Measurements from ENCODE around the gene UBL4B.

GRCh38 chr1:110125810-110126209, 13.6 kb downstream of the UBL4B start:
- no peak for TF ChIP-seq POLR2A (IDR thresholded peaks at IDR 0.05; ENCODE audit: low read depth, low read length)
- no peak for TF ChIP-seq TAF1 (IDR thresholded peaks at IDR 0.05; ENCODE audit: borderline replicate concordance, low read depth, low read length)
- TF ChIP-seq POLR2AphosphoS5 (IDR thresholded peaks at IDR 0.05; ENCODE audit: low read depth, low read length), result no peak
